GM12878 (cell line): ENCODE data around the gene GPC3. TPM values are rescaled to one million over a fixed set of nuclear protein-coding genes. Genes with fewer than 3 reads are reported as not detected.

Experiments
- ATAC-seq: fragments of 200-7000 bp; cut with Tn5 transposase; 3 replicates; pipeline ENCODE4 v1.9.1; 2020; ENCODE audit warnings: mild to moderate bottlenecking, moderate library complexity
- BruUV-seq: library from RNA; stranded (reverse); fragments of 400-500 nt; replicated peaks from 2 replicates; lab custom pipeline; 2021; lab: Mats Ljungman, UMichigan
- CTCF ChIA-PET: fragments of 300-600 bp; sonication (Branson Sonifier 250); formaldehyde crosslinking; extraction: SDS; loops from one replicate; lab custom pipeline; 2021; ENCODE audit warnings: inconsistent platforms; lab: Yijun Ruan, JAX
- POLR2A ChIA-PET: fragments of 350-600 bp; formaldehyde crosslinking; extraction: SDS; loops from one replicate; lab custom pipeline; 2021; ENCODE audit warnings: inconsistent platforms; lab: Charles Lee
- RAD21 ChIA-PET: fragments of 300-600 bp; sonication (Branson Sonifier 250); formaldehyde crosslinking; loops from one replicate; lab custom pipeline; 2023; ENCODE audit warnings: antibody characterized with exemption; ENCODE audit not compliant: unreplicated experiment; lab: Charles Lee
- SMC1A ChIA-PET: fragments of 300-600 bp; sonication (Branson Sonifier 250); formaldehyde crosslinking; loops from one replicate; lab custom pipeline; 2023; ENCODE audit not compliant: unreplicated experiment, uncharacterized antibody; lab: Charles Lee
- DNase-seq: peaks from one replicate; pipeline ENCODE4 v3.0.0-alpha.2; 2011; ENCODE audit warnings: low read depth, low spot score
- FAIRE-seq: peaks from 3 replicates; lab custom pipeline; 2011; peaks lifted over from hg19 to GRCh38; lab: Jason Lieb, UNC
- H2AFZ ChIP-seq: 2 replicates; pipeline ENCODE4 v1.6.0; 2011; ENCODE audit warnings: low read depth, low read length, control low read depth; ENCODE audit not compliant: control insufficient read depth
- H3K27ac ChIP-seq: 2 replicates; pipeline ENCODE4 v1.5.1; 2011; ENCODE audit warnings: control low read depth; ENCODE audit not compliant: control insufficient read depth, insufficient read depth
- H3K27me3 ChIP-seq, 2 experiments: replicated peaks in 1 of 2; 2 replicates each; pipeline versions ENCODE4 v1.6.0 to v1.6.1; 2011; ENCODE audit warnings: low read length in 1 of 2; ENCODE audit not compliant: control insufficient read depth in 2 of 2, insufficient read depth in 2 of 2
- H3K36me3 ChIP-seq, 2 experiments: 2 replicates each; pipeline ENCODE4 v1.5.1; 2011; ENCODE audit warnings: low read length in 1 of 2; ENCODE audit not compliant: control insufficient read depth in 2 of 2, insufficient read depth in 2 of 2
- H3K4me1 ChIP-seq: 2 replicates; pipeline ENCODE4 v1.6.1; 2011; ENCODE audit warnings: mild to moderate bottlenecking, low read length, moderate library complexity, mixed read lengths; ENCODE audit not compliant: control insufficient read depth, insufficient read depth
- H3K4me2 ChIP-seq: 2 replicates; pipeline ENCODE4 v1.6.0; 2011; ENCODE audit warnings: control low read depth; ENCODE audit not compliant: control insufficient read depth, insufficient read depth
- H3K4me3 ChIP-seq: fragments of 200-600 bp; sonication (generic); 2 replicates; pipeline ENCODE4 v1.5.1; 2016
- H3K79me2 ChIP-seq: 2 replicates; pipeline ENCODE4 v1.6.0; 2011; ENCODE audit warnings: low read length; ENCODE audit not compliant: control insufficient read depth, insufficient read depth
- H3K9ac ChIP-seq: 2 replicates; pipeline ENCODE4 v1.8.0; 2011; ENCODE audit warnings: low read length, control low read depth, mixed read lengths; ENCODE audit not compliant: control insufficient read depth, insufficient read depth
- H3K9me3 ChIP-seq: replicated peaks from 3 replicates; pipeline ENCODE4 v1.5.1; 2011; ENCODE audit warnings: mild to moderate bottlenecking, low read length; ENCODE audit not compliant: control insufficient read depth, insufficient read depth
- H4K20me1 ChIP-seq: 2 replicates; pipeline ENCODE4 v1.6.0; 2011; ENCODE audit not compliant: control insufficient read depth, insufficient read depth
- ASH2L ChIP-seq: fragments of 300-600, 200-600 bp; sonication (generic); IDR thresholded peaks from 2 replicates; pipeline ENCODE4 v1.6.1; 2017; ENCODE audit warnings: low read depth, mild to moderate bottlenecking, borderline replicate concordance
- CHD1 ChIP-seq: IDR thresholded peaks from 2 replicates; pipeline ENCODE4 v1.6.1; 2012; ENCODE audit warnings: low read depth, low read length, improper control_type of control experiment
- CHD2 ChIP-seq: IDR thresholded peaks from 2 replicates; pipeline ENCODE4 v1.6.1; 2011; ENCODE audit warnings: low read depth, low read length, improper control_type of control experiment, borderline replicate concordance
- HDGF ChIP-seq: fragments of 450-650 bp; IDR thresholded peaks from 2 replicates; pipeline ENCODE4 v1.6.1; 2016; ENCODE audit warnings: antibody characterized with exemption
- JUND ChIP-seq: IDR thresholded peaks from 2 replicates; pipeline ENCODE4 v1.6.1; 2012; ENCODE audit warnings: low read depth, mild to moderate bottlenecking, low read length, improper control_type of control experiment, moderate library complexity
- KAT2A ChIP-seq: conservative IDR thresholded peaks from 2 replicates; pipeline ENCODE4 v1.6.1; 2011; ENCODE audit warnings: low read depth, low read length; ENCODE audit not compliant: control insufficient read depth
- SPI1 ChIP-seq: IDR thresholded peaks from 2 replicates; pipeline ENCODE4 v1.6.1; 2011; ENCODE audit warnings: low read depth, mild to moderate bottlenecking, low read length, moderate library complexity, borderline replicate concordance; ENCODE audit not compliant: insufficient read depth
- SUPT20H ChIP-seq: IDR thresholded peaks from 2 replicates; pipeline ENCODE4 v1.6.1; 2011; ENCODE audit warnings: low read depth, mild to moderate bottlenecking, low read length, moderate library complexity, borderline replicate concordance; ENCODE audit not compliant: control insufficient read depth
- TCF3 ChIP-seq: IDR thresholded peaks from 2 replicates; pipeline ENCODE4 v1.6.1; 2012; ENCODE audit warnings: low read depth, mild to moderate bottlenecking, low read length, borderline replicate concordance; ENCODE audit not compliant: insufficient read depth
- WRNIP1 ChIP-seq: IDR thresholded peaks from 2 replicates; pipeline ENCODE4 v1.6.1; 2011; ENCODE audit warnings: low read depth, low read length, improper control_type of control experiment, borderline replicate concordance
- YBX1 ChIP-seq: fragments of 450-650 bp; IDR thresholded peaks from 2 replicates; pipeline ENCODE4 v1.6.1; 2016; ENCODE audit warnings: antibody characterized with exemption
- ZNF217 ChIP-seq: fragments of 450-650 bp; IDR thresholded peaks from 2 replicates; pipeline ENCODE4 v1.6.1; 2017; ENCODE audit warnings: antibody characterized with exemption, mild to moderate bottlenecking
- ZNF592 ChIP-seq: fragments of 450-650 bp; IDR thresholded peaks from 2 replicates; pipeline ENCODE4 v1.6.1; 2017; ENCODE audit warnings: mild to moderate bottlenecking, moderate library complexity
- ZZZ3 ChIP-seq: IDR thresholded peaks from 2 replicates; pipeline ENCODE4 v1.6.1; 2011; ENCODE audit warnings: low read depth; ENCODE audit not compliant: control insufficient read depth, insufficient read length
- WGBS: methylation state at CpG from one replicate; pipeline ENCODE4 v1.1.6; 2016; ENCODE audit warnings: low lambda C conversion rate; ENCODE audit not compliant: insufficient replicate concordance, insufficient coverage; ENCODE audit errors: missing lambda C conversion rate; 5-methylcytosine and 5-hydroxymethylcytosine counted together
- in situ Hi-C: fragments of 300-500 bp; cut with MboI; formaldehyde crosslinking; loops from 9 replicates; pipeline ENCODE4 v1.14.3; 2018; ENCODE audit warnings: mixed read lengths
- intact Hi-C: fragments of 100-400 bp; cut with micrococcal nuclease; formaldehyde crosslinking; loops from one replicate; pipeline ENCODE4 v1.14.2; 2022; ENCODE audit not compliant: unreplicated experiment
- polyA plus RNA-seq, 11 experiments: library from polyadenylated mRNA; depleted of rRNA in 4 of 11; unstranded in 6 of 11; stranded (reverse) in 5 of 11; fragments of >200 nt; fragmentation: Nextera tagmentation in 4 of 11; fragmentation: Illumina TruSeq in 1 of 11; extraction: Ambion mirVana in 4 of 11; extraction: Trizol in 1 of 11; gene quantifications; 1 replicate in 1 of 11; 2 replicates in 10 of 11; pipeline versions ENCODE4 v1.2.1 to v1.2.3, GENCODE V29; 2011 to 2016; ENCODE audit warnings: inconsistent platforms in 2 of 11, missing spikeins in 2 of 11, low read depth in 1 of 11
- total RNA-seq, 4 experiments: library from RNA; depleted of rRNA in 3 of 4; stranded (reverse); fragments of >200 nt in 3 of 4; fragmentation: Illumina TruSeq in 1 of 4; extraction: Trizol in 1 of 4; gene quantifications; 2 replicates each; pipeline versions ENCODE4 v1.2.1 to v1.2.3, GENCODE V29; 2013 to 2021

Gene GPC3
- total and polyA plus RNA-seq, 10 of the 15 experiments (the other 5 are each of a cell fraction or from before 2014, with no cell fraction given) = 0.09 to 0.82 TPM; not detected in 8

- intact Hi-C loops = no loop called here
- WGBS = 0% methylated on average over 1 of the region's 1 CpG
- RAD21 ChIA-PET = no interaction called here
- Histone ChIP-seq H3K36me3 (no peaks in the 10 kb centered on the region), H3K4me2 (no peak overlapping the region), H3K9ac (no peak overlapping the region), H3K79me2 (no peaks in the 10 kb centered on the region), H3K9me3 (no peaks in the 10 kb centered on the region; the same call in 2 of the 3 replicates), H4K20me1 (no peaks in the 10 kb centered on the region), H3K4me1 (no peaks in the 10 kb centered on the region), H3K4me3 (no peak overlapping the region), H3K27ac (no peak overlapping the region), H3K27me3 (no peaks in the 10 kb centered on the region), H2AFZ (no peak overlapping the region)
- SMC1A ChIA-PET = no interaction called here
- no peak for TF ChIP-seq SPI1
- no peak for TF ChIP-seq ZNF217
- TF ChIP-seq SUPT20H = no peak
- TF ChIP-seq YBX1 = no peak
- no peak for TF ChIP-seq ZZZ3
- no peak for DNase-seq
- in situ Hi-C loops = no loop called here
- no TSS peak for BruUV-seq
- POLR2A ChIA-PET = no interaction called here
- CTCF ChIA-PET = no interaction called here
- FAIRE-seq = no peak
- no peak for ATAC-seq
Observed at GRCh38 chrX:133926099-133926498, 59.3 kb downstream of the GPC3 start.

- WGBS = 11% methylated on average over 4 of the region's 4 CpGs
- TF ChIP-seq KAT2A = no peak
- TF ChIP-seq CHD2 = no peak
- no peak for TF ChIP-seq JUND
- TF ChIP-seq HDGF = no peak
- no peak for TF ChIP-seq WRNIP1
- TF ChIP-seq TCF3 = no peak
- no peak for TF ChIP-seq CHD1
- TF ChIP-seq ZNF592 = no peak
- TF ChIP-seq ASH2L = no peak
Observed at GRCh38 chrX:133924548-133924947, 60.8 kb downstream of the GPC3 start.

More at GRCh38 chrX:133924548-133924947, 60.8 kb downstream of the GPC3 start:
- ChIA-PET CTCF (interaction anchor here (1.2 kb wide), 2 partner anchors 147 to 236 kb away, joined by 3 read pairs; no protein-coding TSS in a partner anchor), SMC1A (no interaction called here), RAD21 (no interaction called here), POLR2A (no interaction called here)
- no peaks in the 10 kb centered on the region; the same call in 2 of the 3 replicates for H3K9me3 ChIP-seq
- intact Hi-C loops = no loop called here
- H3K79me2 ChIP-seq = no peaks in the 10 kb centered on the region
- H3K4me3 ChIP-seq = no peak overlapping the region
- no peaks in the 10 kb centered on the region for H3K27me3 ChIP-seq
- no peak overlapping the region for H2AFZ ChIP-seq
- ATAC-seq (no peak), DNase-seq (no peak), FAIRE-seq (no peak)
- no peak overlapping the region for H3K4me2 ChIP-seq
- in situ Hi-C loops = no loop called here
- H4K20me1 ChIP-seq = no peaks in the 10 kb centered on the region
- H3K9ac ChIP-seq = no peak overlapping the region
- H3K36me3 ChIP-seq = no peaks in the 10 kb centered on the region
- no peaks in the 10 kb centered on the region for H3K4me1 ChIP-seq
- H3K27ac ChIP-seq = no peak overlapping the region
- no TSS peak for BruUV-seq
